ELF-1 (cell line): Measurements from ENCODE around the gene DDX10.

Source experiments
- DNase-seq: peaks from one replicate; pipeline ENCODE4 v3.0.0-alpha.2; 2016; ENCODE audit warnings: low read depth, low spot score

The DDX10 gene

GRCh38 chr11:108906329-108906728 is 241.5 kb downstream of the DDX10 start:
- no peak for DNase-seq

GRCh38 chr11:108906826-108907225 is 242.0 kb downstream of the DDX10 start:
- no peak for DNase-seq

- DNase-seq: peak; percentile 30
These were observed 244.2 kb downstream of the DDX10 start for GRCh38 chr11:108909041-108909440.

GRCh38 chr11:108909921-108910320 is 245.1 kb downstream of the DDX10 start:
- DNase-seq: no peak

- no peak for DNase-seq
These were observed 247.7 kb downstream of the DDX10 start for GRCh38 chr11:108912581-108912980.

GRCh38 chr11:108913204-108913603 is 248.3 kb downstream of the DDX10 start:
- peak; percentile 13 for DNase-seq

- no peak for DNase-seq
These were observed 249.3 kb downstream of the DDX10 start for GRCh38 chr11:108914211-108914610.

GRCh38 chr11:108914981-108915380 is 250.1 kb downstream of the DDX10 start:
- DNase-seq: no peak

- DNase-seq: no peak
These were observed 250.8 kb downstream of the DDX10 start for GRCh38 chr11:108915666-108916065.

GRCh38 chr11:108916290-108916689 is 251.4 kb downstream of the DDX10 start:
- no peak for DNase-seq

- no peak for DNase-seq
These were observed 252.1 kb downstream of the DDX10 start for GRCh38 chr11:108916935-108917334.

GRCh38 chr11:108921211-108921610 is 256.3 kb downstream of the DDX10 start:
- DNase-seq: no peak

- DNase-seq: no peak
These were observed 257.4 kb downstream of the DDX10 start for GRCh38 chr11:108922241-108922640.

GRCh38 chr11:108923413-108923812 is 258.5 kb downstream of the DDX10 start:
- DNase-seq: no peak

- no peak for DNase-seq
These were observed 261.4 kb downstream of the DDX10 start for GRCh38 chr11:108926171-108926840.

GRCh38 chr11:108926841-108927577 is 262.1 kb downstream of the DDX10 start:
- peak; percentile 13 for DNase-seq

GRCh38 chr11:108927791-108928545 is 263.1 kb downstream of the DDX10 start:
- no peak for DNase-seq

GRCh38 chr11:108929241-108929640 is 264.4 kb downstream of the DDX10 start:
- no peak for DNase-seq

GRCh38 chr11:108931168-108931567 is 266.3 kb downstream of the DDX10 start:
- no peak for DNase-seq

- DNase-seq: no peak
These were observed 268.8 kb downstream of the DDX10 start for GRCh38 chr11:108933630-108934029.

GRCh38 chr11:108934289-108934688 is 269.4 kb downstream of the DDX10 start:
- DNase-seq: no peak

GRCh38 chr11:108934696-108935095 is 269.8 kb downstream of the DDX10 start:
- no peak for DNase-seq

GRCh38 chr11:108937746-108938145 is 272.9 kb downstream of the DDX10 start:
- no peak for DNase-seq
